Measurements from ENCODE around the gene IL17RA. TPM values are rescaled to one million over a fixed set of nuclear protein-coding genes. Genes with fewer than 3 reads are reported as not detected.

Gene IL17RA
- total RNA-seq, 1 donor from 2014 or later = 23.6 TPM

GRCh38 chr22:17087498-17088131 is 2.8 kb downstream of the IL17RA start:
- H3K27ac Mint-ChIP-seq = peak overlapping the region; percentile 83
- DNase-seq (ENCODE audit: low spot score) = peak; percentile 59
- intact Hi-C loops (cut with micrococcal nuclease) = loop anchor here (1.0 to 5.0 kb wide), 7 partner anchors 11 to 685 kb away; partner anchors contain the start of genes ATP6V1E1 and BID
- no peaks in the 10 kb centered on the region for H3K27me3 Mint-ChIP-seq (ENCODE audit: insufficient read depth)
- peaks cover 23% of the 10 kb centered on the region for H3K36me3 Mint-ChIP-seq (ENCODE audit: low read depth)
- peak overlapping the region; percentile 93 for H3K4me3 Mint-ChIP-seq
- H3K4me1 Mint-ChIP-seq (ENCODE audit: low read depth) = peaks cover 67% of the 10 kb centered on the region
- no peaks in the 10 kb centered on the region for H3K9me3 Mint-ChIP-seq

- H3K9me3 Mint-ChIP-seq = no peaks in the 10 kb centered on the region
- H3K27ac Mint-ChIP-seq = no peak overlapping the region
- intact Hi-C loops (cut with micrococcal nuclease) = no loop called here
- H3K27me3 Mint-ChIP-seq (ENCODE audit: insufficient read depth) = no peaks in the 10 kb centered on the region
- peaks cover 46% of the 10 kb centered on the region for H3K36me3 Mint-ChIP-seq (ENCODE audit: low read depth)
- peaks cover 77% of the 10 kb centered on the region for H3K4me1 Mint-ChIP-seq (ENCODE audit: low read depth)
- no peak for DNase-seq (ENCODE audit: low spot score)
- H3K4me3 Mint-ChIP-seq = no peak overlapping the region
Measured at GRCh38 chr22:17090550-17090949, 5.8 kb downstream of the IL17RA start.

- no peak for DNase-seq (ENCODE audit: low spot score)
- H3K27ac Mint-ChIP-seq = no peak overlapping the region
- intact Hi-C loops (cut with micrococcal nuclease) = no loop called here
- H3K27me3 Mint-ChIP-seq (ENCODE audit: insufficient read depth) = no peaks in the 10 kb centered on the region
- peaks cover 52% of the 10 kb centered on the region for H3K36me3 Mint-ChIP-seq (ENCODE audit: low read depth)
- H3K9me3 Mint-ChIP-seq = no peaks in the 10 kb centered on the region
- no peak overlapping the region for H3K4me3 Mint-ChIP-seq
- H3K4me1 Mint-ChIP-seq (ENCODE audit: low read depth) = peaks cover 77% of the 10 kb centered on the region
Measured at GRCh38 chr22:17091851-17092250, 7.1 kb downstream of the IL17RA start.

DNA sequence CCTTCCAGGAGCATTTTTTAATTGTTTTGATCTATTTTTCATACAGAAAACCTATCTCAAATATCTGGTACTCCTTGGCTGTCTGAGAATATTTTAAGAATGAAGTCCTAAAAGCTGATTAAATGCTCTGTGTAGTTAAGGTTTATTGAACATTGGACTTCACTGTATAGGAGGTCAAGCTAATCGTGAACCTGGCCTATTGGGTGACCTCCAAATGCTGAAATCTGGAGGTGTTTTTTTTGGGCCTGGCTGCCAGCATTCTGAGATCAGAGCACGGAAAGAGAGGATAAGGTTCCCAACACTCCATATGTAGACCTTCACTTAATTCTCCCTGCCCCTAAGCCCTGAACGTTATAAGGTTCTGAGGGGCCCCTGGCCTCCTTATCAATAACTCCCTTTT is 8.3 kb downstream of the IL17RA start:
- Mint-ChIP-seq H3K27ac (no peak overlapping the region), H3K36me3 (ENCODE audit: low read depth) (peaks cover 60% of the 10 kb centered on the region), H3K27me3 (ENCODE audit: insufficient read depth) (no peaks in the 10 kb centered on the region), H3K4me1 (ENCODE audit: low read depth) (peaks cover 77% of the 10 kb centered on the region), H3K4me3 (no peak overlapping the region), H3K9me3 (no peaks in the 10 kb centered on the region)
- DNase-seq (ENCODE audit: low spot score) = no peak
- intact Hi-C loops (cut with micrococcal nuclease) = no loop called here

DNA sequence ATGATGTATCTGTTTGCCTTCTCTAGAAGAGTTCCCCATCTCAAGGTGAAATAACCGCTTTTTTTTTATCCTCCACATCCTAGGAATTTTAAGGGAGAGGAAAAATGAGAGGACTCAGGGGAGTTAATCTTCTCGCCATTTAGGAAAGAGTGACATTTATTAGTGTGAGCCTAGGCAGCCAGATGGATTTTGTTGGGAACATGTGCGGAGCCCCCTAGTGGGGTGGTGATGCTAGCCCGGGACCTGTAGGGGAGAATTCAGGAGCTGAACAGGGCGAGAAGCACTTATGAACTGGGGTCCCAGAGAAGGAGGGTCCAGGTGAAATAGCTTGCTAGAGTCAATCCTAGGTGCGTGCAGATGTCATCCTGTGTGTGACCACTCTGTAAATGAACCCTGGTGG is 10.7 kb downstream of the IL17RA start:
- Mint-ChIP-seq H3K36me3 (ENCODE audit: low read depth) (peaks cover 75% of the 10 kb centered on the region), H3K4me1 (ENCODE audit: low read depth) (peaks cover 86% of the 10 kb centered on the region)
- intact Hi-C loops (cut with micrococcal nuclease) = no loop called here

DNA sequence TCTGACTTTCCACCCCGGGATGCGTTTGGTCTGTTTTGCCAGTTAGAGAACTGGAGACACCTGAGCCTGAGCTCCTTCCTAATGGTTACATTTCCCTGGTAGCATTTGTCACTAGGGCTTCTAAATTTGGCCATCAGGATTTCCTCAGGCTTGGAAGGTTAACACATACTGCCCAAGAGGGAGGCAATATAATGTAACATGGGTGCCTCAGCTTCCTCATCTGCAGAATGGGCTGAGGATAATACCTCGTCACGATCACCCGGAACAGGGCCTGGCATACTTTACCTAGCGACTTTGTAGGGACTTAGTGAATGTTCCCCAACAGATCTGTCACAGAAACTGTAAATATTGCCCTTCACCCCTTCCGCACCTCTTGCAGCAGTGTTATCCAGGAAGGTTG is 11.3 kb downstream of the IL17RA start:
- Mint-ChIP-seq H3K27me3 (ENCODE audit: insufficient read depth) (no peaks in the 10 kb centered on the region), H3K36me3 (ENCODE audit: low read depth) (peaks cover 75% of the 10 kb centered on the region), H3K4me1 (ENCODE audit: low read depth) (peaks cover 86% of the 10 kb centered on the region), H3K27ac (no peak overlapping the region), H3K4me3 (no peak overlapping the region), H3K9me3 (no peaks in the 10 kb centered on the region)
- intact Hi-C loops (cut with micrococcal nuclease) = no loop called here
- DNase-seq (ENCODE audit: low spot score) = no peak

More for the DNA sequence above, 10.7 kb downstream of the IL17RA start:
- DNase-seq (ENCODE audit: low spot score) = no peak
- H3K4me3 Mint-ChIP-seq = no peak overlapping the region
- no peaks in the 10 kb centered on the region for H3K9me3 Mint-ChIP-seq
- no peak overlapping the region for H3K27ac Mint-ChIP-seq
- no peaks in the 10 kb centered on the region for H3K27me3 Mint-ChIP-seq (ENCODE audit: insufficient read depth)

DNA sequence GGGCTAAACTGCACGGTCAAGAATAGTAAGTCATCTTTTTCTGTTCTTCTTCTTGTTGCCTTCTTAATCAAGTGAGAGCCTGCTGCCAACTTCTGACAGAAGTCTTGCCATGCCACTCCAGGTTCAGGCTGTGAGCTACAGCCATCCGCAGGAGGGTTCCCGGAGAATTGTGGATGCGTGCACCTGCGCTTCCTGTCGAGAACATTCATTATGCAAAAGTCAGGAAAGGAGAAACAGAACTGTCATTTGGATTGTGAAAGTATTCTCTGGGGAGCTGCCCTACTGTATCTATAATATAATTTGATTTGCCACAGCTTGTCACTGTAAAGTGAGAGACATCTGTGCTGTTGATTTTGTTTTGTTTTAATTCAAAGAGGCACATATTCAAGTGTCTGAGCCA is 12.3 kb downstream of the IL17RA start:
- Mint-ChIP-seq H3K4me1 (ENCODE audit: low read depth) (peaks cover 90% of the 10 kb centered on the region), H3K27me3 (ENCODE audit: insufficient read depth) (no peaks in the 10 kb centered on the region), H3K27ac (no peak overlapping the region), H3K4me3 (peak overlapping the region; percentile 22), H3K36me3 (ENCODE audit: low read depth) (peaks cover 80% of the 10 kb centered on the region), H3K9me3 (no peaks in the 10 kb centered on the region)
- DNase-seq (ENCODE audit: low spot score) = no peak
- intact Hi-C loops (cut with micrococcal nuclease) = no loop called here

- H3K4me1 Mint-ChIP-seq (ENCODE audit: low read depth) = peaks cover 89% of the 10 kb centered on the region
- no peak for DNase-seq (ENCODE audit: low spot score)
- no peak overlapping the region for H3K27ac Mint-ChIP-seq
- intact Hi-C loops (cut with micrococcal nuclease) = loop anchor here (1.0 kb wide), 2 partner anchors 10 kb away; no protein-coding TSS in a partner anchor
- no peaks in the 10 kb centered on the region for H3K27me3 Mint-ChIP-seq (ENCODE audit: insufficient read depth)
- no peak overlapping the region for H3K4me3 Mint-ChIP-seq
- H3K9me3 Mint-ChIP-seq = no peaks in the 10 kb centered on the region
- H3K36me3 Mint-ChIP-seq (ENCODE audit: low read depth) = peaks cover 83% of the 10 kb centered on the region
Measured at GRCh38 chr22:17097701-17098100, 12.9 kb downstream of the IL17RA start.

GRCh38 chr22:17098379-17098819 is 13.6 kb downstream of the IL17RA start:
- Mint-ChIP-seq H3K36me3 (ENCODE audit: low read depth) (peaks cover 81% of the 10 kb centered on the region), H3K27ac (peak overlapping the region; percentile 59), H3K27me3 (ENCODE audit: insufficient read depth) (no peaks in the 10 kb centered on the region), H3K4me3 (peak overlapping the region; percentile 71), H3K9me3 (no peaks in the 10 kb centered on the region), H3K4me1 (ENCODE audit: low read depth) (peaks cover 88% of the 10 kb centered on the region)
- peak; percentile 51 for DNase-seq (ENCODE audit: low spot score)
- intact Hi-C loops (cut with micrococcal nuclease) = loop anchor here (1.0 kb wide), 2 partner anchors 9 to 11 kb away; no protein-coding TSS in a partner anchor

DNA sequence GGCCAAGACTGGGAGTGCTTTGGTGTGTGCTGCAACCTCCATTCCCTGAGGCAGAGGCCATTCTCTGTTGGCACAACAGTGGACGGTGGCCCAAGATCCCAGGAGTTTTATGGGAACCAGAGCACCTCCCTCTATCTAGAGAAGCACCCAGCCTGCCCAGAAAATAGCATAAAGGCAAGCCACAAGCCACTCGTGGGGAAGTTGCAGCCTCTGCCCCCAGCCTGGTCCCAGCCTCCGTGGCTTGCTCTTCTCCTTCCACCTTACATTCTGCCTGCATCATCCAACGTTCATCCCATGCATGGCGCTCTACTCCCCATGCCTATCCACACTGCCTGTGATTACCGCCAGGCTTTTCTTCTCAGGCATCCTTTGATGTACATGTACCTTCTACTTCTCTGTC is 15.8 kb downstream of the IL17RA start:
- Mint-ChIP-seq H3K36me3 (ENCODE audit: low read depth) (peaks cover 78% of the 10 kb centered on the region), H3K9me3 (no peaks in the 10 kb centered on the region), H3K4me1 (ENCODE audit: low read depth) (peaks cover 87% of the 10 kb centered on the region), H3K27ac (peak overlapping the region; percentile 76), H3K27me3 (ENCODE audit: insufficient read depth) (no peaks in the 10 kb centered on the region), H3K4me3 (no peak overlapping the region)
- intact Hi-C loops (cut with micrococcal nuclease) = no loop called here
- DNase-seq (ENCODE audit: low spot score) = no peak

GRCh38 chr22:17101475-17102296 is 16.9 kb downstream of the IL17RA start:
- intact Hi-C loops (cut with micrococcal nuclease) = no loop called here
- H3K27me3 Mint-ChIP-seq (ENCODE audit: insufficient read depth) = no peaks in the 10 kb centered on the region
- no peaks in the 10 kb centered on the region for H3K9me3 Mint-ChIP-seq
- no peak overlapping the region for H3K4me3 Mint-ChIP-seq
- H3K36me3 Mint-ChIP-seq (ENCODE audit: low read depth) = peaks cover 77% of the 10 kb centered on the region
- no peak for DNase-seq (ENCODE audit: low spot score)
- H3K27ac Mint-ChIP-seq = peak overlapping the region; percentile 26
- H3K4me1 Mint-ChIP-seq (ENCODE audit: low read depth) = peaks cover 89% of the 10 kb centered on the region

GRCh38 chr22:17102297-17102667 is 17.5 kb downstream of the IL17RA start:
- Mint-ChIP-seq H3K9me3 (no peaks in the 10 kb centered on the region), H3K27me3 (ENCODE audit: insufficient read depth) (no peaks in the 10 kb centered on the region), H3K36me3 (ENCODE audit: low read depth) (peaks cover 77% of the 10 kb centered on the region), H3K27ac (peak overlapping the region; percentile 26), H3K4me1 (ENCODE audit: low read depth) (peaks cover 89% of the 10 kb centered on the region), H3K4me3 (no peak overlapping the region)
- DNase-seq (ENCODE audit: low spot score) = no peak
- intact Hi-C loops (cut with micrococcal nuclease) = no loop called here

GRCh38 chr22:17103351-17103750 is 18.6 kb downstream of the IL17RA start:
- H3K9me3 Mint-ChIP-seq = no peaks in the 10 kb centered on the region
- H3K4me1 Mint-ChIP-seq (ENCODE audit: low read depth) = peaks cover 86% of the 10 kb centered on the region
- peaks cover 73% of the 10 kb centered on the region for H3K36me3 Mint-ChIP-seq (ENCODE audit: low read depth)
- DNase-seq (ENCODE audit: low spot score) = no peak
- H3K4me3 Mint-ChIP-seq = no peak overlapping the region
- no peak overlapping the region for H3K27ac Mint-ChIP-seq
- no peaks in the 10 kb centered on the region for H3K27me3 Mint-ChIP-seq (ENCODE audit: insufficient read depth)
- intact Hi-C loops (cut with micrococcal nuclease) = no loop called here
